Tibial nerve (tissue), 4 donors: ENCODE measurements around the gene KDM4D. TPM values are rescaled to one million over a fixed set of nuclear protein-coding genes. Genes with fewer than 3 reads are reported as not detected.

ENCODE experiments used
- DNase-seq, 2 donors: peaks; one replicate each; pipeline ENCODE4 v3.0.0-alpha.2; 2019; ENCODE audit warnings: low spot score in 2 of 2
- H3K27ac ChIP-seq, 4 donors: fragments of 200-600 bp; sonication (generic) in 3 of 4; one replicate each; pipeline ENCODE4 v1.5.1; 2017 to 2019; ENCODE audit warnings: mild to moderate bottlenecking in 1 of 4
- H3K27me3 ChIP-seq, 2 donors: fragments of 200-600 bp; sonication (generic) in 1 of 2; one replicate each; pipeline versions ENCODE4 v1.5.1 to v1.6.0; 2017 to 2019
- H3K36me3 ChIP-seq, 3 donors: fragments of 200-600 bp; sonication (generic); one replicate each; pipeline ENCODE4 v1.5.1; 2018 to 2019
- H3K4me1 ChIP-seq, 4 donors: fragments of 200-600 bp; sonication (generic) in 3 of 4; one replicate each; pipeline ENCODE4 v1.5.1; 2017 to 2019
- H3K4me3 ChIP-seq, 4 donors: fragments of 200-600 bp; sonication (generic) in 3 of 4; one replicate each; pipeline ENCODE4 v1.5.1; 2017 to 2019; ENCODE audit warnings: mild to moderate bottlenecking in 1 of 4, moderate library complexity in 1 of 4
- H3K9me3 ChIP-seq, 4 donors: fragments of 200-600 bp; sonication (generic) in 3 of 4; one replicate each; pipeline ENCODE4 v1.5.1; 2017 to 2019
- CTCF ChIP-seq, 5 experiments: fragments of 200-600 bp in 3 of 5; fragments of 450-650 bp in 2 of 5; sonication (generic) in 3 of 5; IDR thresholded peaks; one replicate each; pipeline ENCODE4 v1.5.1; 2016 to 2019; ENCODE audit warnings: antibody characterized with exemption in 5 of 5, mild to moderate bottlenecking in 3 of 5, moderate library complexity in 2 of 5
- EP300 ChIP-seq, 2 donors: sonication (generic); formaldehyde crosslinking; IDR thresholded peaks; one replicate each; pipeline ENCODE4 v1.6.1; 2017; ENCODE audit warnings: antibody characterized with exemption in 2 of 2, mild to moderate bottlenecking in 1 of 2
- POLR2A ChIP-seq, 2 donors: fragments of 450-650 bp; IDR thresholded peaks; one replicate each; pipeline ENCODE4 v1.6.1; 2017; ENCODE audit warnings: antibody characterized with exemption in 2 of 2, mild to moderate bottlenecking in 2 of 2, moderate library complexity in 2 of 2
- WGBS, 2 donors: methylation state at CpG; one replicate each; pipeline ENCODE4 v1.1.5; 2018; 5-methylcytosine and 5-hydroxymethylcytosine counted together
- total RNA-seq, 4 donors: library from RNA; depleted of rRNA; stranded (reverse); fragments of >200 nt; gene quantifications; one replicate each; pipeline ENCODE4 v1.1.0, GENCODE V29; 2016

Gene KDM4D
- total RNA-seq, 4 donors from 2014 or later, result 0.63 to 4.8 (median 1.3) TPM

- TF ChIP-seq POLR2A (IDR thresholded peaks at IDR 0.05) (no peak), EP300 (IDR thresholded peaks at IDR 0.05) (no peak), CTCF (IDR thresholded peaks at IDR 0.05) (no peak)
- no peak for DNase-seq
- Histone ChIP-seq H3K27ac (no peak overlapping the region), H3K4me1 (no peaks in the 10 kb centered on the region), H3K36me3 (no peaks in the 10 kb centered on the region), H3K27me3 (no peaks in the 10 kb centered on the region), H3K9me3 (no peaks in the 10 kb centered on the region), H3K4me3 (no peak overlapping the region)
- WGBS, 2 donors, result 64 to 67% methylated on average over 4 of the region's 4 CpGs
Observed at GRCh38 chr11:94987378-94987777, 13.9 kb downstream of the KDM4D start.

- no peak for DNase-seq
- 85 to 90% methylated on average over 1 of the region's 1 CpG for WGBS, 2 donors
- TF ChIP-seq EP300 (IDR thresholded peaks at IDR 0.05) (no peak), POLR2A (IDR thresholded peaks at IDR 0.05) (no peak), CTCF (IDR thresholded peaks at IDR 0.05) (no peak)
- no peak overlapping the region for H3K27ac ChIP-seq
- no peaks in the 10 kb centered on the region for H3K36me3 ChIP-seq
- H3K4me1 ChIP-seq, result no peaks in the 10 kb centered on the region
- H3K27me3 ChIP-seq, result no peaks in the 10 kb centered on the region
- H3K9me3 ChIP-seq, result no peaks in the 10 kb centered on the region
- no peak overlapping the region for H3K4me3 ChIP-seq
Observed at GRCh38 chr11:94988748-94989147, 15.2 kb downstream of the KDM4D start.

GRCh38 chr11:94993400-94993943 lies 20.0 kb downstream of the KDM4D start:
- DNase-seq, result no peak
- no peaks in the 10 kb centered on the region for H3K4me1 ChIP-seq
- H3K9me3 ChIP-seq, result no peaks in the 10 kb centered on the region
- WGBS, 2 donors, result 97 to 99% methylated on average over 2 of the region's 2 CpGs
- TF ChIP-seq POLR2A (IDR thresholded peaks at IDR 0.05), result no peak
- no peak for TF ChIP-seq CTCF (IDR thresholded peaks at IDR 0.05)
- no peak for TF ChIP-seq EP300 (IDR thresholded peaks at IDR 0.05)
- peaks cover 0 to 13% (median 0%) of the 10 kb centered on the region in 3 donors for H3K36me3 ChIP-seq
- H3K27ac ChIP-seq, result no peak overlapping the region
- no peak overlapping the region for H3K4me3 ChIP-seq
- no peaks in the 10 kb centered on the region for H3K27me3 ChIP-seq

- no peak overlapping the region for H3K4me3 ChIP-seq
- no peaks in the 10 kb centered on the region for H3K27me3 ChIP-seq
- peaks cover 0 to 19% (median 0%) of the 10 kb centered on the region in 3 donors for H3K36me3 ChIP-seq
- no peak overlapping the region for H3K27ac ChIP-seq
- DNase-seq, result no peak
- no peaks in the 10 kb centered on the region for H3K9me3 ChIP-seq
- 93 to 94% methylated on average over 6 of the region's 6 CpGs for WGBS, 2 donors
- no peak for TF ChIP-seq POLR2A (IDR thresholded peaks at IDR 0.05)
- no peak for TF ChIP-seq CTCF (IDR thresholded peaks at IDR 0.05)
- no peak for TF ChIP-seq EP300 (IDR thresholded peaks at IDR 0.05)
- H3K4me1 ChIP-seq, result no peaks in the 10 kb centered on the region
Observed at GRCh38 chr11:94997437-94997836, 23.9 kb downstream of the KDM4D start.

- Histone ChIP-seq H3K4me3 (no peak overlapping the region), H3K9me3 (no peaks in the 10 kb centered on the region), H3K4me1 (no peaks in the 10 kb centered on the region), H3K36me3 (peaks cover 0 to 19% (median 0%) of the 10 kb centered on the region in 3 donors), H3K27me3 (no peaks in the 10 kb centered on the region), H3K27ac (no peak overlapping the region)
- no peak for DNase-seq
- 94 to 97% methylated on average over 9 to 13 of the region's 13 CpGs for WGBS, 2 donors
- TF ChIP-seq POLR2A (IDR thresholded peaks at IDR 0.05) (no peak), CTCF (IDR thresholded peaks at IDR 0.05) (no peak), EP300 (IDR thresholded peaks at IDR 0.05) (no peak)
Observed at GRCh38 chr11:94998285-94998684, 24.8 kb downstream of the KDM4D start.
